ENCODE results near the gene CCDC92B.

CCDC92B gene

GRCh38 chr17:2777242-2777867, 27.9 kb upstream of the CCDC92B start:
- FAIRE-seq = no peak

GRCh38 chr17:2776589-2777241, 27.3 kb upstream of the CCDC92B start:
- FAIRE-seq = no peak

GRCh38 chr17:2775206-2775605, 25.8 kb upstream of the CCDC92B start:
- no peak for FAIRE-seq

- no peak for FAIRE-seq
Measured at GRCh38 chr17:2770129-2770528, 20.7 kb upstream of the CCDC92B start.

GRCh38 chr17:2758870-2759269, 9.4 kb upstream of the CCDC92B start:
- FAIRE-seq = no peak

- FAIRE-seq = no peak
Measured at GRCh38 chr17:2755891-2756724, 6.7 kb upstream of the CCDC92B start.

GRCh38 chr17:2751491-2751890, 2.0 kb upstream of the CCDC92B start:
- FAIRE-seq = no peak

- no peak for FAIRE-seq
Measured at GRCh38 chr17:2750721-2751120, 1.3 kb upstream of the CCDC92B start.

- FAIRE-seq = no peak
Measured at GRCh38 chr17:2749784-2750181, 331 bp upstream of the CCDC92B start.

GRCh38 chr17:2745317-2746037, 4.0 kb downstream of the CCDC92B start:
- no peak for FAIRE-seq

- no peak for FAIRE-seq
Measured at GRCh38 chr17:2737693-2738092, 11.8 kb downstream of the CCDC92B start.

GRCh38 chr17:2736956-2737355, 12.5 kb downstream of the CCDC92B start:
- FAIRE-seq = no peak

- no peak for FAIRE-seq
Measured at GRCh38 chr17:2735896-2736295, 13.6 kb downstream of the CCDC92B start.

GRCh38 chr17:2734939-2735338, 14.5 kb downstream of the CCDC92B start:
- FAIRE-seq = no peak

- FAIRE-seq = no peak
Measured at GRCh38 chr17:2731807-2732206, 17.6 kb downstream of the CCDC92B start.

- FAIRE-seq = no peak
Measured at GRCh38 chr17:2730764-2731353, 18.6 kb downstream of the CCDC92B start.

- FAIRE-seq = no peak
Measured at GRCh38 chr17:2724784-2725164, 24.7 kb downstream of the CCDC92B start.

GRCh38 chr17:2723997-2724783, 25.3 kb downstream of the CCDC92B start:
- no peak for FAIRE-seq

- no peak for FAIRE-seq
Measured at GRCh38 chr17:2723505-2723996, 25.9 kb downstream of the CCDC92B start.

- no peak for FAIRE-seq
Measured at GRCh38 chr17:2722611-2723010, 26.8 kb downstream of the CCDC92B start.

GRCh38 chr17:2721603-2722002, 27.8 kb downstream of the CCDC92B start:
- no peak for FAIRE-seq

- FAIRE-seq = no peak
Measured at GRCh38 chr17:2719861-2720260, 29.6 kb downstream of the CCDC92B start.

Measured in G401.6 (cell line).